Stimulated activated effector memory CD8-positive, alpha-beta T cell treated with anti-CD3 and anti-CD28 coated beads, Interleukin-12 subunit alpha, Interleukin-12 subunit beta, amount 100 ng/mL, for 72 hours (primary cell): ENCODE measurements around the gene CAMK2D.

Source experiments
- ATAC-seq: fragments of 150-1000 bp; cut with Tn5 transposase; 2 replicates; pipeline ENCODE4 v1.10.0; 2021
- DNase-seq, 2 donors: peaks; one replicate each; pipeline ENCODE4 v3.0.0; 2021 to 2022; ENCODE audit warnings: low spot score in 2 of 2
- H3K27ac Mint-ChIP-seq: one replicate; pipeline ENCODE4 v1.8.0; 2022; ENCODE audit warnings: mild to moderate bottlenecking, mixed read lengths
- H3K36me3 Mint-ChIP-seq: one replicate; pipeline ENCODE4 v1.8.0; 2022; ENCODE audit warnings: mild to moderate bottlenecking, mixed read lengths
- H3K4me1 Mint-ChIP-seq: one replicate; pipeline ENCODE4 v1.8.0; 2022; ENCODE audit warnings: mixed read lengths
- H3K4me3 Mint-ChIP-seq: one replicate; pipeline ENCODE4 v1.8.0; 2022; ENCODE audit warnings: mild to moderate bottlenecking, mixed read lengths
- H3K9me3 Mint-ChIP-seq: one replicate; pipeline ENCODE4 v1.8.0; 2022; ENCODE audit warnings: mixed read lengths

The CAMK2D gene

DNA sequence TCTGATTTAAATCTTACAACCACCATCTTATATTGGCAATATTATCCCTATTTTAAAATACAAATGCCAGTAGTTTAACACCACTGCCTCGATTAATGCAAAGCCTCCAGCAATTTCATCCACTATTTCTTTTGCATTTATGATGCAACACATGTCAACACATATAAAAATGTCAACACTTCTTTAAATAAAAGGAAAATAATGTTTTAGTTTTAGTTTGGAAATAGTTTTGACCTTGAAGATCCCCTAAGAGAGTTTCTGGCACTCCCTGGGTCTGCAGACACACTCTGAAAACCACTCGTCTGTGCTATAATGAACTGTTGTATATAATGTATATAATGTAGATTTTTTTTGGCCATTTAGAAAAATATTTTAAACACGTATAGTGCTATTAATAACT, 99.0 kb downstream of the CAMK2D start:
- peaks cover 21% of the 10 kb centered on the region for H3K4me1 Mint-ChIP-seq
- DNase-seq (no peak), ATAC-seq (no peak)
- no peak overlapping the region for H3K27ac Mint-ChIP-seq
- peaks cover 41% of the 10 kb centered on the region for H3K36me3 Mint-ChIP-seq
- H3K4me3 Mint-ChIP-seq = no peak overlapping the region
- no peaks in the 10 kb centered on the region for H3K9me3 Mint-ChIP-seq

DNA sequence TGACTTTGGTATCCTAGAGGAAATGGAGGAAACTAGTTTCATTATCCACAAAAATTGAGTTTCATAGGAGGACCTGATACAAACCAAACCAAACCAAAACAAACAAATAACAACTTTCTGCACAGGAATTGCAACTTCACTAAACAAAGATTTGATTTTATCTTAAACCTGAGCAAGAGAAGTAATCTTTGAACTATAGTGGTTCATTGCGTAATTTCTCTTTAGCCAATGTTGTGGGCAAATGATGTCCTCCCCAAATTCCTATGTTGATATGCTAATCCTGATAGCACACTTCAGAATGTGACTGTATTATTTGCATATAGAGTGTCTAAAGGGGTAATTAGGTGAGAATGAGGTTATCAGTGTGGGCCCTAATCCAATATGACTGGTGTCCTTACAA, 102.4 kb downstream of the CAMK2D start:
- Mint-ChIP-seq H3K4me1 (peaks cover 26% of the 10 kb centered on the region), H3K27ac (peak overlapping the region; percentile 2), H3K9me3 (no peaks in the 10 kb centered on the region), H3K4me3 (no peak overlapping the region), H3K36me3 (peaks cover 41% of the 10 kb centered on the region)
- ATAC-seq = no peak
- no peak for DNase-seq

- H3K4me1 Mint-ChIP-seq = peaks cover 26% of the 10 kb centered on the region
- H3K9me3 Mint-ChIP-seq = no peaks in the 10 kb centered on the region
- DNase-seq = no peak
- H3K4me3 Mint-ChIP-seq = no peak overlapping the region
- ATAC-seq = peak; percentile 61
- H3K27ac Mint-ChIP-seq = no peak overlapping the region
- H3K36me3 Mint-ChIP-seq = peaks cover 36% of the 10 kb centered on the region
These were observed 103.8 kb downstream of the CAMK2D start for GRCh38 chr4:113657586-113658233.

GRCh38 chr4:113653871-113654270, 107.7 kb downstream of the CAMK2D start:
- DNase-seq = no peak
- Mint-ChIP-seq H3K27ac (no peak overlapping the region), H3K36me3 (peaks cover 11% of the 10 kb centered on the region), H3K4me3 (no peak overlapping the region), H3K9me3 (no peaks in the 10 kb centered on the region), H3K4me1 (peaks cover 33% of the 10 kb centered on the region)
- no peak for ATAC-seq

GRCh38 chr4:113646442-113646822, 115.1 kb downstream of the CAMK2D start:
- ATAC-seq = no peak
- Mint-ChIP-seq H3K9me3 (no peaks in the 10 kb centered on the region), H3K36me3 (peaks cover 30% of the 10 kb centered on the region), H3K4me3 (no peak overlapping the region), H3K27ac (peak overlapping the region; percentile 33), H3K4me1 (peaks cover 43% of the 10 kb centered on the region)
- DNase-seq = no peak

- H3K27ac Mint-ChIP-seq = peak overlapping the region; percentile 33
- ATAC-seq (no peak), DNase-seq (no peak)
- no peaks in the 10 kb centered on the region for H3K9me3 Mint-ChIP-seq
- peaks cover 43% of the 10 kb centered on the region for H3K4me1 Mint-ChIP-seq
- peaks cover 28% of the 10 kb centered on the region for H3K36me3 Mint-ChIP-seq
- H3K4me3 Mint-ChIP-seq = no peak overlapping the region
These were observed 115.6 kb downstream of the CAMK2D start for GRCh38 chr4:113645771-113646441.

- Mint-ChIP-seq H3K27ac (no peak overlapping the region), H3K36me3 (peaks cover 24% of the 10 kb centered on the region), H3K9me3 (no peaks in the 10 kb centered on the region), H3K4me3 (no peak overlapping the region), H3K4me1 (peaks cover 49% of the 10 kb centered on the region)
- DNase-seq (no peak), ATAC-seq (no peak)
These were observed 116.2 kb downstream of the CAMK2D start for GRCh38 chr4:113645288-113645687.

DNA sequence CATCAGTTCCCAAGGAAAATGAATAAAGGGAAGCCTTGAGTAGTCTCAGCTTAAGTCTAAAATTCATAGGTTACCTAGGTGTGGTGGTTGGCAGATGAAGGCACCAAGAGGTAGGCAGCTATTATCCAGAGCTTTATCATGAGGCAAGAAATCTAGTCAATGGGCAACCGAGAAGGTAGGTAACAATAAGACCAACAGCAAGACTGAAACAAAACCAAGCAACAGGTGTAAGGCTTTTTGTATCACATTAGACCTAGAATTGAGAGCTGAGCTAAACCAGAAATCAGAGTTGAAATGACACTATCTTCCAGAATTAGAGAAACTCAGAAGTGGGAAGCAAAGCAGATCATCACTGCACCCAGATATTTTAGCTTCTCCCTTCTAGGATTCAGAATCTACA, 117.1 kb downstream of the CAMK2D start:
- H3K36me3 Mint-ChIP-seq = peaks cover 24% of the 10 kb centered on the region
- ATAC-seq (no peak), DNase-seq (no peak)
- H3K4me3 Mint-ChIP-seq = no peak overlapping the region
- H3K9me3 Mint-ChIP-seq = no peaks in the 10 kb centered on the region
- peak overlapping the region; percentile 20 for H3K27ac Mint-ChIP-seq
- peaks cover 55% of the 10 kb centered on the region for H3K4me1 Mint-ChIP-seq

DNA sequence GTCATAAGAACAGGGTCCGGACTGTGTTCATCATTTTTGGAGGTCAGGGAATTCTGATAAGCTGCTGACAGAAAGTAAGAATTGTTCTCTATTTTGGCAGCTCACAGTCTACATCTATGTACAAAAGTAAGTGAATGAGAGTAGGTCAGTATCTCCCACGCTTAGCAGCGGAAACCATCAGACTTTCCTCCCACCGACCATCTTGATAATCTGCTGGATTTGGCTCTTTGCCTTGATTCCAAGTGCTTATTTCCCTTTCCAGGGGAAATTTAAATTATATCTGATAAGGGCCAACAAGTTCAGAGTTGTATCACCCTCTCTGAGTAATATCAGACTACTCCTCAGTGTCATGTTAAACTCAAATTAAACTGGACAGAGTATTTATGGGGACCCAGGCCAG, 118.0 kb downstream of the CAMK2D start:
- Mint-ChIP-seq H3K27ac (peak overlapping the region; percentile 20), H3K9me3 (no peaks in the 10 kb centered on the region), H3K4me1 (peaks cover 53% of the 10 kb centered on the region), H3K4me3 (no peak overlapping the region), H3K36me3 (peaks cover 18% of the 10 kb centered on the region)
- ATAC-seq (no peak), DNase-seq (no peak)

- H3K27ac Mint-ChIP-seq = no peak overlapping the region
- H3K9me3 Mint-ChIP-seq = no peaks in the 10 kb centered on the region
- no peak overlapping the region for H3K4me3 Mint-ChIP-seq
- no peak for DNase-seq
- ATAC-seq = no peak
- H3K4me1 Mint-ChIP-seq = peaks cover 66% of the 10 kb centered on the region
- H3K36me3 Mint-ChIP-seq = peaks cover 16% of the 10 kb centered on the region
These were observed 120.5 kb downstream of the CAMK2D start for GRCh38 chr4:113641025-113641431.

- peak; percentile 63 for ATAC-seq
- peaks cover 52% of the 10 kb centered on the region for H3K4me1 Mint-ChIP-seq
- H3K27ac Mint-ChIP-seq = peak overlapping the region; percentile 65
- peaks cover 11% of the 10 kb centered on the region for H3K36me3 Mint-ChIP-seq
- no peaks in the 10 kb centered on the region for H3K9me3 Mint-ChIP-seq
- H3K4me3 Mint-ChIP-seq = no peak overlapping the region
- no peak for DNase-seq
These were observed 122.2 kb downstream of the CAMK2D start for GRCh38 chr4:113639326-113639725.

GRCh38 chr4:113638562-113638832, 123.0 kb downstream of the CAMK2D start:
- ATAC-seq = no peak
- Mint-ChIP-seq H3K27ac (no peak overlapping the region), H3K4me1 (peaks cover 45% of the 10 kb centered on the region), H3K36me3 (peaks cover 6% of the 10 kb centered on the region), H3K4me3 (no peak overlapping the region), H3K9me3 (no peaks in the 10 kb centered on the region)
- no peak for DNase-seq

- H3K4me1 Mint-ChIP-seq = peaks cover 45% of the 10 kb centered on the region
- no peak for ATAC-seq
- DNase-seq = no peak
These were observed 123.5 kb downstream of the CAMK2D start for GRCh38 chr4:113637823-113638561.

GRCh38 chr4:113637363-113637762, 124.2 kb downstream of the CAMK2D start:
- peaks cover 45% of the 10 kb centered on the region for H3K4me1 Mint-ChIP-seq

More at GRCh38 chr4:113637823-113638561, 123.5 kb downstream of the CAMK2D start:
- no peak overlapping the region for H3K4me3 Mint-ChIP-seq
- no peaks in the 10 kb centered on the region for H3K9me3 Mint-ChIP-seq
- H3K36me3 Mint-ChIP-seq = peaks cover 6% of the 10 kb centered on the region
- no peak overlapping the region for H3K27ac Mint-ChIP-seq

DNA sequence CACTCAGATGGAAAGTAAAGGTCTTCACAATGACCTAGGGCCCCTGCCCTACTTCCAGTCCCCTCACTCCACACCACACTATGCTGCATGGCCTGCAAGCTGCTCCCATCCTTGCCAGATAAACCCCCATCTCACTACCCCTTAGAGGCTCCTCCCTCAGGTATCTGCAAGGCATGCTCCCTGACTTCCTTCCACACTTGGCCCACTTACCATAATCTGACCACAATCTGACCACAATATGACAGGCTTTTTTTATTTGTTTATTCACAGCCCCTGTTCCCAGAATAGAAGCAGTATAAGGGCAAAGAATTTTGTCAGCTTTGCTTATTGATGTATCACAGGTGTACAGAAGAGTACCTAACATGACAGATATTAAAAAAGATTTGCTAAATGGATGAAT, 124.7 kb downstream of the CAMK2D start:
- peak; percentile 83 for ATAC-seq
- H3K4me3 Mint-ChIP-seq = peak overlapping the region; percentile 56
- H3K36me3 Mint-ChIP-seq = peaks cover 6% of the 10 kb centered on the region
- peak in 1 of 2 donors; percentile 57 for DNase-seq
- H3K9me3 Mint-ChIP-seq = no peaks in the 10 kb centered on the region
- peak overlapping the region; percentile 85 for H3K27ac Mint-ChIP-seq
- H3K4me1 Mint-ChIP-seq = peaks cover 45% of the 10 kb centered on the region

More at GRCh38 chr4:113637363-113637762, 124.2 kb downstream of the CAMK2D start:
- peaks cover 6% of the 10 kb centered on the region for H3K36me3 Mint-ChIP-seq
- DNase-seq = no peak
- peak overlapping the region; percentile 85 for H3K27ac Mint-ChIP-seq
- no peak for ATAC-seq
- peak overlapping the region; percentile 56 for H3K4me3 Mint-ChIP-seq
- H3K9me3 Mint-ChIP-seq = no peaks in the 10 kb centered on the region

DNA sequence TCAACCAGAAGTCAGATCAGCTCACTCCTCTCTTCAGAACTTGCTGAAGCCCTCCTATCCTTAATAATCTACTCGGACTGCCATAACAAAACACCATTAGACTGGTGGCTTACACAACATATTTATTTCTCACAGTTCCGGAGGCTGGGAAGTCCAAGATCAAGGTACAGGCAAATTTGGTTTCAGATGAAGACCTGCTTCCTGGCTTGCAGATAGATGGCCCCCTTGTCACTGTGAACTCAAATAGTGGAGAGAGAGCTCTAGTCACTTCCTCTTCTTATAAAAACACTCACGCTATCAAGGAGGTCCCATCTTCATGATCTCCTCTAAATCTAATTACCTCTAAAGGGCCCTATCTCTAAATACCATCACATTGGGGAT, 125.1 kb downstream of the CAMK2D start:
- no peak for DNase-seq
- H3K4me3 Mint-ChIP-seq = peak overlapping the region; percentile 56
- H3K36me3 Mint-ChIP-seq = peaks cover 6% of the 10 kb centered on the region
- H3K4me1 Mint-ChIP-seq = peaks cover 45% of the 10 kb centered on the region
- peak overlapping the region; percentile 85 for H3K27ac Mint-ChIP-seq
- peak; percentile 80 for ATAC-seq
- H3K9me3 Mint-ChIP-seq = no peaks in the 10 kb centered on the region
